HG03378 (cell line): ENCODE results near the gene KRTAP29-1.
A peak's percentile ranks its signal among the peaks of the same experiment; 100 is the strongest.
"Not testable (repeated sequence)": the region's sequence is repeated elsewhere in the genome, so short reads cannot be mapped to it uniquely, and the experiment has no call there.

Experiments used
- ATAC-seq: cut with Tn5 transposase; IDR thresholded peaks from one replicate; pipeline ENCODE4 v1.9.1; 2021; ENCODE audit warnings: mild to moderate bottlenecking, moderate library complexity; ENCODE audit not compliant: unreplicated experiment

KRTAP29-1 gene, protein sequence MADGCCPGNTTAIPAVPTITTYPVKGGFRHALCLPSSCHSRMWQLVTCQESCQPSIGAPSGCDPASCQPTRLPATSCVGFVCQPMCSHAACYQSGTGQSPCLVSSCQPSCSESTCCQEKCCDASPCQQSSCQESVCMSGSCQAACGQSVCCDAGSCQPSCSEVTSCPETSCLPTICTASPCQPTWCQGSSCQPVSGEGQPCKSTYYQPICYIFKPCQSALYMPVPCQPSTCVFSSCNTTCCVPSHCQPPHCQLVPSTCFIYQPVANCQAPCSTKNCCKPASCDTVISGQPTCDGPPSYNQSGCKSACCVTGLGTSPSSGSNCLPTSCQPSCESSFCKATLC

DNA sequence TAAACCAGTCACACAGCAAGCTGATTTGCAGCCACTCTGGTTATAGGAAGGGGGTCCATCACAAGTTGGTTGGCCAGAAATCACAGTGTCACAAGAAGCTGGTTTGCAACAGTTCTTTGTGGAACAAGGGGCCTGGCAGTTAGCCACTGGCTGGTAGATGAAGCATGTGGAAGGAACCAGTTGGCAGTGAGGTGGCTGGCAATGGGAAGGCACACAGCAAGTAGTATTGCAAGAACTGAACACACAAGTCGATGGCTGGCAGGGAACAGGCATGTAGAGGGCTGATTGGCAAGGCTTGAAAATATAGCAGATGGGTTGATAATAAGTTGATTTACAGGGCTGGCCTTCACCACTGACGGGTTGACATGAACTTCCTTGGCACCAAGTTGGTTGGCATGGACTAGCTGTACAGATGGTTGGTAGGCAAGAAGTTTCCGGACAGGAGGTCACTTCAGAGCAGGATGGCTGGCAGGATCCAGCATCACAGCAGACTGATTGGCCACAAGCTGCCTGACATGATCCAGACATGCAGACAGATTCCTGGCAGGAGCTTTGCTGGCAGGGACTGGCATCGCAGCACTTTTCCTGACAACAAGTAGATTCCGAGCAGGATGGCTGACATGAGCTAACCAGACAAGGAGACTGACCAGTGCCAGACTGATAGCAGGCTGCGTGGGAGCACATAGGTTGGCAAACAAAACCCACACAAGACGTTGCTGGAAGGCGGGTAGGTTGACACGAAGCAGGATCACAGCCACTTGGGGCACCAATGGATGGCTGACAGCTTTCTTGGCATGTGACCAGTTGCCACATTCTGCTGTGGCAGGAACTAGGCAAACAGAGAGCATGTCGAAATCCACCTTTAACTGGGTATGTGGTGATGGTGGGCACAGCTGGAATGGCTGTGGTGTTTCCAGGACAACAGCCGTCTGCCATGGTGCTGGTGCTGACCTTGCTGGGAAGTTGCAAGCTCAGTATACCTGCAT is at the start of gene KRTAP29-1:
Gene KRTAP29-1, minus strand, starts transcription at position 936 of the 986 bp plus-strand sequence. Its CDS starts 0 bp downstream, at position 936.
- no peak for ATAC-seq

DNA sequence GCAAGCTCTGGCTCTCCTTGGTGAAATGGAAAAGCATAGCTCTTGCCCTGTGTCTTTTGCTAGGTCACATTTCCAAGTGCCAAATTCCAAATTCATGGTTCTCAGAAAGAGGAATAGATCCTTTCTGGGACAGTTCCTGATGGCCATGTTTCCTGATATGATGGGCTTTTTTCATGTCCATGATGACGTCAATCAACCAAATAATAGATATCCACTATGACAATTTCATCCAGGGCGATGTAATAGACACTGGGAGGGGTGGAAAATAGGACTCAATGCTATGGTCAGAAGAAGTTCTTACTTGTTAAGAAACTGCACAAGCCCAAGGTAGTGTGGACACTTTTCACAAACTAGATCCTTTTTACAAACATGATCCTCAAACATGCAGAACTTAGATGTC is 48.5 kb upstream of the KRTAP29-1 start:
- no peak for ATAC-seq

DNA sequence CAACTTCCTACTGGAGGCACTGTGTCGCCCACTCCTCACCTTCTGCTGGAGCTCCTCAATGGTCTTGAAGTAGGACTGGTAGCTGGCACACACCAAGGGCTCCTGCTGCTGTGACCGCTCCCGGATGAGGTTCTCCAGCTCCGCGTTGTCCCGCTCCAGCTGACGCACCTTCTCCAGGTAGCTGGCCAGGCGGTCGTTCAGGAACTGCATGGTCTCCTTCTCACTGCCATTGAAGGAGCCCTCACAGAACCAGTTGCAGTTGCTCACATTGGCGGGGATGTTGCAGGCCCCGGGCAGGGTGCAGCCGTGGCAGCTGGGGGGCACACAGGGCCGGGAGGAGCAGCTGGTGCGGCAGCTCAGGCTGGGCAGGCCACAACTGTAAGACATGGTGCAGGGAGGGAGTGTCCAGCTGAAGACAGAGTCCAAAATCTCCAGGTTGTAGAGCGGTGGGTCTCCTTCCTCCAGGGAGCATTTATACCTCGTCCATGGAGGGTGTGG is 47.8 kb upstream of the KRTAP29-1 start, which contains the start of gene KRT33A:
Gene KRT33A, minus strand, starts transcription at position 448 of the 498 bp plus-strand sequence. Its CDS starts 61 bp downstream, at position 387.
- ATAC-seq, result not testable (repeated sequence)

- ATAC-seq, result no peak
Measured at GRCh38 chr17:41347869-41348760, 45.5 kb upstream of the KRTAP29-1 start.

DNA sequence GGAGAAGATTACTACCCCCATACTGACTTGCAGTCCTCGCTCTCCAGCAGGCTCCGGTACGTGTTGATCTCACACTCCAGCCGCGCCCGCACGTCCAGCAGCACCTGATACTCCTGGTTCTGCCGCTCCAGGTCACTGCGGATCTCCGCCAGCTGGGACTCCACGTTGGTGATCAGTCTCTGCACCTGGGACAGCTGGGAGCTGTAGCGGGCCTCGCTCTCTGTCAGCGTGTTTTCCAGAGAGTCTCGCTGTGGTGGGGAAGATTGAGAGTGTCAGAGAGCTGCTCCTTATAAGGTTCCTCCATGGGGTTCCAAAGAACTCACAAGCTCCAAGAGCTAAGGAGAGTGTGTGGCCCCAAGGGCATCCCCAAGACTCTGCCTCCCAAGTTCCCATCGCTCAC is 43.8 kb upstream of the KRTAP29-1 start:
- ATAC-seq, result not testable (repeated sequence)

DNA sequence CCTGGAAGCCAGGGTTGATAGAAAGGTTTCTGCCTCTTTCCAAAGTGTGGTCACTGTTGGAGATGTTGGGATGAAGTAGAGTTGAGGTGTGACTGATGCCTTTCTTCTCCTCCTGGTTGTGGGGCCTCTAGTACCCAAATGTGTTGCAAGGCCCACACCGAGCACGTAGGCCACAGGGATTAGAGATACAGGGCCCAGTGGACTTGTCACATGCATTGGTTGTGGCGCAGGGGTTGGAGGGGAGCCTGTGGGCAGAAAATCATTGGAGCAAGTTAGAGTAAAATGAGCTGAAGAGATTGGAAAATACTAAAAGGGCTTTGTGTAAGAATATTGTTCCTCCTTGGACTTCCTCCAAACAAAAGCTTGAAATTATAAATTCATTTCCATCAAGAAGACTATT is 43.3 kb upstream of the KRTAP29-1 start:
- ATAC-seq, result no peak

GRCh38 chr17:41343029-41343428 is 40.4 kb upstream of the KRTAP29-1 start:
- no peak for ATAC-seq

- ATAC-seq, result no peak
Measured at GRCh38 chr17:41340934-41341861, 38.5 kb upstream of the KRTAP29-1 start.

DNA sequence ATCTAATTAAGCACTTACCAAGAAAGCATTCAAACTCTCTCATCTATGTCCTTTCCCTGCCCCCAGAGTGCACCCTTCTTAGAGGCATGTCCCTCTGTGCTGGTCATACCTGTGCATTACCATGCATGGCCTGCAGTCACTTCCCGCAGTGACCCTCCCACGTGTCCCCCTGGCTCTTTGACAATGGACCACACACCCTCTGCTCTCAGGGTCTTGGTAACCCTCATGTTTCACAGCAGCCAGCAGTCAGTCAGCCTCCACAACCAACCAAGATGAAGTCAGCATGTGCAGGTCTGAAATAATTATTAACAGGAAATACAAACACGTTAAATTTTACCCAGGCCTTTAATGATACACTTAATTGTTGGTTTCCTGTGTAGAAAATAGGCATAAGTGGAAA is 37.8 kb upstream of the KRTAP29-1 start:
- ATAC-seq, result no peak

DNA sequence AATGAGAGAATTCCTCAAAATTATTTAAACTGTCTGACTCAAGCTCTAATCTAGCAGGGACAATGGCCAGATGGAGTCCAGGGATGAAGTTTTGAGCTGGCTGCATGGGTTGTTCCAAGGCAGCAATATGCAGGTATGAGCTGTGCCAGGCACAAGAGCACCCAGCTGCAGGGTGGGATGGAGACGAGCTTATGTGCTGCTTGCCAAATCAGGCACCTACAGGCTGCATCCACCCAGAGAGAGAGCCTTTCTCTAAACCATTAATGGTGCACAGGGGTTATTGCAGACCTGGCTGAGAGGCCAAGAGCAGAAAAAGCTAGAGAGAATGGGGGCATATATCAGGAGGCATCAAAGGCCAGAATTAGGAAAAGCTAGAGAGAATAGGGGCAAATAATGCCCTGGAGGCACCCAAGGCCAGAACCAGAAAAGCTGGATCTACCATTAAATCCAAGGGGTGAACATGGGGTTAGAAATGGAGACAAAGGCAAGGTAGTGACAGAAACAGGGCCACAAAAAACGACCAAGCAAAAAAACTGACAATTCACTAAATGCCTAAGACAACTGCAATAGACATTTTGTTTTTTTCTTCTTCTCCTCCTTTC is 37.0 kb upstream of the KRTAP29-1 start:
- no peak for ATAC-seq

DNA sequence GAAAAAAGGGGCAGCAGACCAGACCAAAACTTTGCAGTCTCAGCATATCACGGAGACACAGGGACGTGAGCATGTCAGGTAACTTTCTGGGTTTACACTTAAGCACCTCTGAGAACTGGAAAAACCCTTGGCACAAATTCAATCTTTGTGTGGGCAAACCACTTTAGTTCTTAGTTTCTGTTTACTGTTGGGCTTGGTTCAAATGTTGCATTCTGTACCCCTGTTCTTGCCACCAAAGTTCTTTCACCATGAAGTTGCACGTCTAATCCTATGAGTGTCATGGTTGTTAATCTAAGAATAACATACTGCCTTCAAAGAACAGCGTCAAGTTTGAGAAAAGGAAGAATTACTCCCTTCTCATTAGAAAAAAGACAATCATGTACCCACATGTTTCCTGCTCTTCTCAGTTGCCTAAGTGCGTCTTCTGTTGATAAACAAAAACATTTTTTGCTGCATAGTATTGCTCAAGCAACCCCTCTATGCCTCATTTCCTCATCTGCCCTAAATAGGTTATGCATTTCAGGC is 36.4 kb upstream of the KRTAP29-1 start:
- ATAC-seq, result peak; percentile 49

DNA sequence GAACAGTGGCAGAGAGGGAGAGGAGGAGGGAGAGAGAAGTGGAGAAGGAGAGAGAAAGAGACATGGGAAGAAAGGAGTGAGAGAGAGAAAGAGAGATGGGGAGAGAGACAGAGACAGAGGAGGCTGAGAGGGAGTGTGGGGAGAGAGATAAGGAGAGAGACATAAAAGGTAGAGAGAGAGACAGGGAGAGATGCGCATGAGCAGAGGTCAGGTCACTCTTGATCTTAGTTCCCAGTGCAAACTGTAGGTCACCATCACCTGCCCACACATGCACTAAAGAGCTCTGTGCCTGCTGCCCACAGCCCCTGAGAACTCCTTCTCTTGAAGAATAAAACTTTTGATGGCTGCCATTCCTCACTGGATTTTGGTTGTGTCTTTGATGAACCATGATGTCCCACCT is 33.1 kb upstream of the KRTAP29-1 start:
- no peak for ATAC-seq

GRCh38 chr17:41334385-41335305 is 32.0 kb upstream of the KRTAP29-1 start:
- ATAC-seq, result no peak

DNA sequence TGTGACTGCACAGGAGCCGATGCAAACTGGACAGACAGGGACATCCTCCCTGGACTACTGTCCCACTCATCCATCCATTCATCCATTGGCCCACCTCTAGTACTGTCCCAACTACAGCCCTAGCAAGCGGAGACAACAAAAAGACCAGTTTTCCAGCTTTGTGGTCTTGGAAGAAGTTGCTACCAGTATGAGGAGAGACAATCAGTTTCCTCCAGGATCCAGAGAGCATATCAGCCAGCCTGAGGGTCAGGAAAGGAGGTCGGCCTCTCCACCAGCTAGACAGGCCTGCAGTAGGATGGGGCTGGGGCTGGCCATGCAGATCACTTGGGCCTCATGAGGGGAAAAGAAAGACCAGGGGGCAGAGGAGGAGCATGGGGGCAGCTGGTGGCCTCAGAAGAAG is 31.2 kb upstream of the KRTAP29-1 start:
- no peak for ATAC-seq

- no peak for ATAC-seq
Measured at GRCh38 chr17:41333098-41333497, 30.4 kb upstream of the KRTAP29-1 start.

DNA sequence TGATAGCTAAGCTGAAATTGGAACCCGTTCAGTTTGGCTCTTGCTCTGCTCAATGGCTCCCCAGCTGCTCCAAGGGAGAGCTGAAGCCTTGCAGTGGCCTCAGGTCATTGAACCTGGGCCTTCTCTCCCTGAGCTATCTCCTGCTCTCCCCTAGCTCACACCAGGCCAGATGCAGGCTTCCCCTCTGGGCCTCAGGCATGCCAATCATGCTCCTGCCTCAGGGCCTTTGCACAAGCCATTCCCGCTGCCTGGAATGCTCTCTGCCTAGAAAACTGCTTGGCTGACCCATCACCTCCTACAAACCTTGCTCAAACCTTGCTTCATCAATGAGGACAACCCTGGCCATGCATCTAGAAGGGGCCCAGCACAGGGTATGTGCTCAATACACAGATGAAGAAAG is 29.6 kb upstream of the KRTAP29-1 start:
- no peak for ATAC-seq

GRCh38 chr17:41331606-41332005 is 29.0 kb upstream of the KRTAP29-1 start:
- no peak for ATAC-seq
